NCI-H748 (cell line): ENCODE data around the gene HAPLN3.

Experiments used
- DNase-seq: peaks from one replicate; lab custom pipeline; 2025; ENCODE audit not compliant: unreplicated experiment; lab: John Stamatoyannopoulos, UW

The HAPLN3 gene

DNA sequence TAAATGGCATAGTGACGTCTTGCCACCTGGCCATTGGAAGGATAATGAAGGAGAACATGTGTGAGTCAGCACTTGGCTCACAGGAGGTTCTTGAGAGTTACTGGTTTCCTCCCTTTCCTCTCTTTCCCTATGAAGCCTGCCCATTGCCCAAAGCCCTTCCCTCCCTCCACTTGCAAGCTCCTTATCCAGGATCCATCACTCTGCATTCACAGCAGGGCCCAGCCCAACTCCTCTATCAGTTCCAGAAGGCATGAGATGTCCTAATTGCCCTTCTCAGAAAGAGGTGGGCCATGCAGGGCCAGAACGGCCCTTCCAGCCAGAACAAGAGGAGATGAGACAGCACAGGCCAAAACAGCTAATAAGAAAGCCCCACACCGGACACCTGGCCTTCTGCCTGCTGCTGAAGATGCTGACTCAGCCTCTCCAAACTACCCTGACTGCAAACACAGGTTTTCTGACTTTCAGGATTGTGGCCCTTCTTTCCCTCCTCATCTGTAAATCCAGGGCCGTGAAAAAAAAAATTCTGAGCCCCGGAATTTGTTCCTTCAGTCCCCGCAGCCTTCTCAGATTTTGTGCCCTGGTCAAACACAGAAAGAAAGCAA lies 29.7 kb downstream of the HAPLN3 start:
- DNase-seq: no peak

DNA sequence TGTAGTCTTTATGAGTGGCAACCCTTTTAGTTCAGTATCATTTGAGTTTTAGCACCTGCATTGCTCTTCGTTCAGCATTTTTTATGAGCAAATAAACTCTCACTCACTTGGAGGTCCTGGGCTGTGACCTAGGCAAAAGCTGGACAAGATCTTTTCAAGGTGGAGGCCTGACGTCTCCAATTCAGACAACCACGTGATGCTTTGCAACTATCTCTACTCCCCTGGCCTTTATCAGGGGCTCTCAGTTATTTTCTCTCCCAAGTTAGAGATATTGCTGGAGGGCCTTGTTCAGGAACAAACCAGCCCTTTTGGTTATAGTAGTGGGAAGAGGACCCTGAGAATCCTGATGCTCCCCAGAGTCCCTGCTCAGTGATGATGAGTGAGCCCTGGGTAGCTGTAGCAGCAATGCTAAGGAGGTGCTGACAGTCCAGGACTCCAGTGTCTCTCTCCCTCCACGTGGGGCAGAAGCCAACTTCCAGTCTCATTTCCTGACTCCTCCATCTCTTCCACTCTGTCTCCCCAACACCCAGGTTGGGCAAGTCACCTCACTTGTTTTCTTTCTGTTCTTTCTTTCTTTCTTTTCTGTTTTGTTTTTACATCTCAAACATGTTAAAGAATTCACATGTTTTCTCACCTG lies 30.4 kb downstream of the HAPLN3 start:
- no peak for DNase-seq

DNA sequence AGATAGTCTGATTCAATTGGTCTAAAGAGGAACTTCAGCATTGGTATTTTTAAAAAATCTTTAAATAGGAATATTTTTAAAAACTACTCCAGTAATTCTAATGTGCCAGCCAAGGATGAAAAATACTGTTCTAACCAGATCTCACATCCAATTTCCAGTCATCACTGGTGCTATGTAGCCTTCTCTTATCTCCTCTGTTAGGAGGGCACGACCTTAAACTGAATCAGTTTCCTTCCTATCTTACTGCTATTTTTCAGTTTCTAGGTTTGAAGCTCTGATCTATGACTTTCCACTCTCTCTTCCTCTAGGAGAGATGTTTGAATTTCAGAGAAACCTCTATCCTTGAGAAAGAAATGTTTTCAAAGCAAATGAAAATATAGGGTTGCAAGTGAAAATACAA lies 31.9 kb downstream of the HAPLN3 start:
- no peak for DNase-seq

DNA sequence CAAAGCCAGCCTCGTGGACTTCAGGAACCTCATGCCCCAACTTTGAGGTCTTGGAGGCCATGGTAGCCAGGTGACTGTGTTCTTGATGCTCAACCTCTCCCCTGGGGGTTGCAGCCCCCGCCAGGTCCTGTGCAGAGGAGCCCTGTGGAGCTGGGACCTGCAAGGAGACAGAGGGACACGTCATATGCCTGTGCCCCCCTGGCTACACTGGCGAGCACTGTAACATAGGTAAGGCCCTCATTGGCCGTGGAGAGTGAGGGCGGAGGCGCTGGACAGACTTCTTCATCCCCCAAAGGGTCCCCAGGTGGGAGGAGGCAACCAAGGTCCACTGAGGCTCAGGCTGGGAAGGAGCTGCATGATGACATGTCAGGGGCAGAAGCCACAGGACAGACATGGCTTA lies 35.1 kb downstream of the HAPLN3 start:
- no peak for DNase-seq

DNA sequence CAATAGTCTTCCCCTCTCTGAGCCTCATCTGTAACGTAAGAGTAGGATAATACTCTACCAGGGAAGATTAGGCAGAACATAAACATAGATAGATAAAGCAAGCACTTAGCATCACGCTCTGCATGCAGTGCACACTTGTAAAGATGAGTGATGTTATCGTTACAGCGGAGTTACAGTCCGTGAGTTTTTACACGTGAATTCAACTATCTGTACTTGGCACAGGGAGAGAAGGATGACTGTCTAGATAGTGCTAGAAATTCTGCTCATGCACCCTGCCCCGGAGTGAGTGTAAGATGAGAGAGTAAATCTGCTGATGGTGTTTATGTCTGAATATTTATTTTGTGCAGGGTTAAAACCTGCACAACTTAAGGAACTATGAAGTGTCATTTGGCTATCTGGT lies 35.8 kb downstream of the HAPLN3 start:
- DNase-seq: no peak

- no peak for DNase-seq
Observed at GRCh38 chr15:88858934-88859333, 36.4 kb downstream of the HAPLN3 start.

DNA sequence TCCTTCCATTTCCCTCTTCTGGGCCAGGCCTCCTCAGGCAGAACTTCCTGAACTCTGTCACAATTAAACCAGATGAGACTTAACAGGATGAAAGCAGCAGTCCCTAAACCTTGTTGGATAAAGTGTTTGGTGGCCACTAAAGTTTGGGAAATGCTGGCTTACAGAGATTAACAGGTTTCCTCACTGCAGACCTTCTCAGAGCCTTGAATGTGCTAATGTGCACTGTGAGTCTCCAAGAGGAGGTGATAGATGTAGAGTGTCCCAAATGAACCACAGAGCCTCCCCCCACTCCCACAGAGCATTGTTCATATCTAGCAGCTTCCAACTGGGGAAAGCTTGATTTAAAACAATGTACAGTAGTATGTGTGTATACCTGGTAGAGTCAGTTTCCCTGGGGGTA lies 42.9 kb downstream of the HAPLN3 start:
- no peak for DNase-seq

DNA sequence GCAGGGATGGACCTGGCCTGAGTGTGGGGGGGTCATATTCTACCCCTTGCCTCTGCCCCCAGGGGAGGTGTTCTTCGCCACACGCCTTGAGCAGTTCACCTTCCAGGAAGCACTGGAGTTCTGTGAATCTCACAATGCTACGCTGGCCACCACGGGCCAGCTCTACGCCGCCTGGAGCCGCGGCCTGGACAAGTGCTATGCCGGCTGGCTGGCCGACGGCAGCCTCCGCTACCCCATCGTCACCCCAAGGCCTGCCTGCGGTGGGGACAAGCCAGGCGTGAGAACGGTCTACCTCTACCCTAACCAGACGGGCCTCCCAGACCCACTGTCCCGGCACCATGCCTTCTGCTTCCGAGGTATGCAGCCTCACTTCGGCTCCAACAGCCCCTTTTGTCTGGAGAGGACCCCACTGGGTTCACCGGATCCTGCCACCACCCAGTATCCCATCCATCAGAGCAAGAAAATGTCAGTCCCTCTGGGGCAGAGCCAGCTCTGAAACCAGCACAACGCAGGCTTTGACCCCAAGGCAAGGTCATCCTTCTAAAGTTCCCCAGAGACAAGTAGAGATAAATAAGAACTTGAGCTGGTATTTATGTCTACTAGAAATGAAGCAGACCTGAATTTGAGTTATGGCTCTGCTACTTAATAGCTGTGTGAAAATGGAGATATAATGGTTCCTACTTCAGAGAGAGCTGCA lies 45.8 kb downstream of the HAPLN3 start:
- DNase-seq: no peak

GRCh38 chr15:88848203-88848602 lies 47.1 kb downstream of the HAPLN3 start:
- DNase-seq: no peak

- DNase-seq: no peak
Observed at GRCh38 chr15:88847144-88847543, 48.2 kb downstream of the HAPLN3 start.

DNA sequence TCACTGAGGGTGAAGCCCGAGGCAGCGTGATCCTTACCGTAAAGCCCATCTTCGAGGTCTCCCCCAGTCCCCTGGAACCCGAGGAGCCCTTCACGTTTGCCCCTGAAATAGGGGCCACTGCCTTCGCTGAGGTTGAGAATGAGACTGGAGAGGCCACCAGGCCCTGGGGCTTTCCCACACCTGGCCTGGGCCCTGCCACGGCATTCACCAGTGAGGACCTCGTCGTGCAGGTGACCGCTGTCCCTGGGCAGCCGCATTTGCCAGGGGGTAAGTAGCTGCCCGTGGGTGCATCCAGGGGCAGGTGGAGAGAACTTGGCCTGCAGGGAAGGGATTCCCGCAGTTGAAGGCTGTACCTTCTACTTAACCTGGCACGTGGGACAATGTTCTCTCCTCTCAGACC lies 49.7 kb downstream of the HAPLN3 start:
- DNase-seq: no peak

DNA sequence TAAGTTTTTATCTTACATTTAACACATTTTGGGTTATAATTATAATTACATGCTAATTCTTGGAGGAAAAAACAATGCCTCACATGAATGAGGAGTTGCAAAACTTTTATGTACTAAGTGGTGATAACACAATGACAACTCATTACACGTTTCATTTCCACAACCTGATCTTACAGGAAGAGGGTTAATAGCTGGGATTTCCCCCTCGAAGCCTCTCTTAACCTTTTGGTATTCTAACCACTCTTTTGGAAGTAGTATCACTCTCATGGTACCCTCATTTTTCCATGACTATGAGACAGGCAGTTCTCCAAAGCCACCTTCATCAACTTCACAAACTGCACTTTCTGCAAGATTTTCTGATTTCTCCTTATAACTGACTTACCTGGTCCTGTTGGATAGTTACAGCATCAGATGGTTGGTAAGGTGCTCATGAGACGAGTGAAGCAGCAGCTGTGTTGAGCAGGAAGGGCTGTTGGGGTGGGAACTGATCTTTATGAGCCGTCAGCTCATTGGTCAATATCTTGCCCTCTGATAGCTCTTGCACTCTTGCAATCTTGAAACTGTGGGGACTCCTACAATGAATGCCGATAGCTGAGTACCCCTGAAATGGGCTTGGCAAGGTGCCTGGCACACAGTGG lies 50.5 kb downstream of the HAPLN3 start:
- no peak for DNase-seq

GRCh38 chr15:88843334-88843733 lies 52.0 kb downstream of the HAPLN3 start:
- no peak for DNase-seq

DNA sequence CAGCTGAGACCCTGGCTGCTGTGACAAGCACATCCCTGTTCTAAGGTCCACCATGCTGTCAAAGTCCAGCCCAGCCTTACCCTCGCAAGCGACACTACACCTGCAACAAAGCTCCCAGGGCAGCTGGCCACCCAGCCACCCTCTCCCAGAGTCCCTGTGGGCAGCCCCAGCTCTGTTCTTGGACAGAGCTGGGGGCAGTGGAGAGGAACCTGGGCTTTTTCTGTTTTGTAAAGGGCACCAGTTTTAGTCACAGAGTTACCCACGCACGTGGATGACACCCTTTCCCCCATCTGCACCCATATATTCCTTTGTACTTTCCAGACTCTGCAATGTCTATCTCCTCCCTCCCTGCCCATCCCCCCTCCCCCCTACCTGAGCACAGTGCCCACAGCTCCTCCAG lies 53.2 kb downstream of the HAPLN3 start:
- no peak for DNase-seq

DNA sequence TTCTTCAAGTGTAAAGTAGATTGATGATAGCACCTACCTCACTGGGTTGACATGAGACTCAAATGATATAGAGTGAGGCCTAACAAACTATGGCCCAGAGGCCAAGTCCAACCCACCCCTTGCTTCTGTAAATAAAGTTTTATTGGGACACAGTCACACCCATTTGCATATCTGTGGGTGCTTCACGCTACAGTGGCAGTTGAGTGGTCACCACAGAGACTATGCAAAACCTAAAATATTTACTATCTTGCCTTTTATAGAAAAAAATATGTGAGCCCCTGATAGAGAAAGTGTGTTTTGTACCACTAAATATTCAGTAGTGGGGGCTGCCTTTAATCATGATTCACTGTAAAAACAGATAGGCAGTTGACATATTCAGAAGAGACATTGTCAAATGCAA lies 54.1 kb downstream of the HAPLN3 start:
- DNase-seq: no peak

DNA sequence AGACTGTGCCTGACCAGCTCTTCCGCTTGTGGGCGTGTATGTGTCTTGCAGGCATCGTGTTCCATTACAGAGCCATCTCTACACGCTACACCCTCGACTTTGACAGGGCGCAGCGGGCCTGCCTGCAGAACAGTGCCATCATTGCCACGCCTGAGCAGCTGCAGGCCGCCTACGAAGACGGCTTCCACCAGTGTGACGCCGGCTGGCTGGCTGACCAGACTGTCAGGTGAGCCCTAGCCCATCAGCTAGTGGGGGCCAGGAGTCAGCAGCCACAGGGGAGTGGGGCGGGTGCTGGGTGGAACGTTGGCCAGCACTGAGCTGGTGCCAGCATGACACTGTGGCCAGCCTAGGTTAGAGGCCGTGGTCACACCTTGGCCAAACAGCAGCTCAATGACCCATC lies 55.4 kb downstream of the HAPLN3 start:
- DNase-seq: no peak

- no peak for DNase-seq
Observed at GRCh38 chr15:88839146-88839545, 56.2 kb downstream of the HAPLN3 start.

- no peak for DNase-seq
Observed at GRCh38 chr15:88838667-88839066, 56.7 kb downstream of the HAPLN3 start.

DNA sequence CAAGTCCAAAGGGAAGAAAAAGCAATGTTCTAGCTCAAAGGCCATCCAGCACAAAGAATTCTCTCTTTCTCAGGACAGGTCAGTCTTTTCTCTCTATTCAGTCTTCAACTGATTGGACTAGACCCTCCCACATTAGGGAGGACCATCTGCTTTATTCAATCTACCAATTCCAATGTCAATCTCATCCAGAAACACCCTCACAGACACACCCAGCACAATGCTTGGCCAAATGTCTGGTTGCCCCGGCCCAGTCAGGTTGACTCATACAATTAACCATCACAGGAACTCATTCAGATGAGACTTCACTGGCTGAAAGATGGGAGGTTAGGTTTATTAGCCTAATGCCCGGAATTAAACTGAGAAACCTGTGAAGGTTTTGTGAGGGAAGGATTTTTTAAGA lies 59.7 kb downstream of the HAPLN3 start:
- no peak for DNase-seq

DNA sequence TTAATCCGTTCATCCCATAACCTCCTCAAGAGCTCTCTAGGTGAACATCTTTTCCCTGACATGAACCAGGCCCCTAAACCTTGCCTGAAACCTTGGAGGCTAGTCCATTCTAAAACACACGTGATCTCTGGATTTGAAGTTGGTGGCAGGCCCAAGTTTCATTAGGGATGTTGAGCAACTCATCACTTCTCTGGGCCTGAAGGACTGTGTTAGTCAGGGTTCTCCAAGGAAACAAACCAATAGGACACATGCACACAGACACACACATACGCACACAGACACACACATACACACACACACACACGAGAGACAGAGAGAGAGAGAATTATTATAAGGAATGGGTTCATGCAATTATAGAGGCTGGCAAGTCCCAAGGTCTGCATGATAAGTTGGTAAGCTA lies 60.2 kb downstream of the HAPLN3 start:
- DNase-seq: no peak

GRCh38 chr15:88834211-88834812 lies 61.0 kb downstream of the HAPLN3 start:
- DNase-seq: no peak

DNA sequence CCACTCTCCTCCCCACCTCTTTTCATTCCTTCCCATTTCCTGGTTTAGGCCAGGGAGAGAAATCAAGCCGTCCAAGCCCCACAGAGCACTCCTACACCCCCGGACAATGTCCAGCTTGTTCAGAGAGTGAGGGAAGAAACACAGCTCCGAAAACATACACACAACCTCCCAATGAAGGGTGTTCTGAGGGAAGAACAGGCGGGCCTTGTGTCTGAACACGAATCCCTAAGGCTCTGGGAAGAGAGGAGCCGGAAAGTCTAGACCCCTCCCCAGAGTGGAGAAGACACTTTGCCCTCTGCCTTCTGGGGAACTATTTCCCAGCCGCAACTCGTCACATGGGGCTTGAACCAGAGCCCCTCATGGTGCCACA lies 61.6 kb downstream of the HAPLN3 start:
- DNase-seq: no peak
